Esophagus (tissue), 2 donors: ENCODE data around the gene BOLL. TPM values are rescaled to one million over a fixed set of nuclear protein-coding genes. Genes with fewer than 3 reads are reported as not detected.
"Not testable (repeated sequence)": the region's sequence is repeated elsewhere in the genome, so short reads cannot be mapped to it uniquely, and the experiment has no call there.

Source experiments
- H3K27ac ChIP-seq, 2 donors: one replicate each; pipeline ENCODE4 v1.5.1; 2013; ENCODE audit warnings: low read depth in 2 of 2, mild to moderate bottlenecking in 2 of 2, inconsistent platforms in 1 of 2, low read length in 1 of 2, moderate library complexity in 1 of 2
- H3K27me3 ChIP-seq, 2 donors: one replicate each; pipeline ENCODE4 v1.6.1; 2013; ENCODE audit warnings: low read length in 2 of 2, control low read depth in 1 of 2, mild to moderate bottlenecking in 1 of 2; ENCODE audit not compliant: insufficient read depth in 2 of 2, control insufficient read depth in 1 of 2
- H3K36me3 ChIP-seq, 2 donors: one replicate each; pipeline ENCODE4 v1.6.1; 2013; ENCODE audit warnings: low read length in 1 of 2; ENCODE audit not compliant: control insufficient read depth in 2 of 2, insufficient read depth in 2 of 2
- H3K4me1 ChIP-seq, 2 donors: one replicate each; pipeline ENCODE4 v1.6.1; 2013; ENCODE audit warnings: low read length in 1 of 2; ENCODE audit not compliant: control insufficient read depth in 2 of 2, insufficient read depth in 2 of 2
- H3K4me3 ChIP-seq, 2 donors: one replicate each; pipeline ENCODE4 v1.5.1; 2013; ENCODE audit warnings: low read length in 2 of 2, mild to moderate bottlenecking in 2 of 2, low read depth in 1 of 2, moderate library complexity in 1 of 2
- H3K9me3 ChIP-seq, 2 donors: one replicate each; pipeline ENCODE4 v1.6.1; 2013; ENCODE audit warnings: mild to moderate bottlenecking in 2 of 2, low read depth in 1 of 2, low read length in 1 of 2, moderate library complexity in 1 of 2; ENCODE audit not compliant: control insufficient read depth in 2 of 2, insufficient read depth in 1 of 2
- WGBS, 2 donors: extraction: QIAGEN DNeasy Blood & Tissue Kit; methylation state at CpG; one replicate each; pipeline ENCODE4 v1.1.7; 2013; 5-methylcytosine and 5-hydroxymethylcytosine counted together
- polyA plus RNA-seq, 2 donors: library from polyadenylated mRNA; stranded (reverse); fragments of 200-250 nt; gene quantifications; one replicate each; pipeline ENCODE4 v1.2.3, GENCODE V29; 2013
- donor health status: healthy with polysubstance abuse.
- donor health status: Bipolar disorder and iron deficiency.

BOLL gene, protein sequence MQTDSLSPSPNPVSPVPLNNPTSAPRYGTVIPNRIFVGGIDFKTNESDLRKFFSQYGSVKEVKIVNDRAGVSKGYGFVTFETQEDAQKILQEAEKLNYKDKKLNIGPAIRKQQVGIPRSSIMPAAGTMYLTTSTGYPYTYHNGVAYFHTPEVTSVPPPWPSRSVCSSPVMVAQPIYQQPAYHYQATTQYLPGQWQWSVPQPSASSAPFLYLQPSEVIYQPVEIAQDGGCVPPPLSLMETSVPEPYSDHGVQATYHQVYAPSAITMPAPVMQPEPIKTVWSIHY
- not detected for polyA plus RNA-seq

DNA sequence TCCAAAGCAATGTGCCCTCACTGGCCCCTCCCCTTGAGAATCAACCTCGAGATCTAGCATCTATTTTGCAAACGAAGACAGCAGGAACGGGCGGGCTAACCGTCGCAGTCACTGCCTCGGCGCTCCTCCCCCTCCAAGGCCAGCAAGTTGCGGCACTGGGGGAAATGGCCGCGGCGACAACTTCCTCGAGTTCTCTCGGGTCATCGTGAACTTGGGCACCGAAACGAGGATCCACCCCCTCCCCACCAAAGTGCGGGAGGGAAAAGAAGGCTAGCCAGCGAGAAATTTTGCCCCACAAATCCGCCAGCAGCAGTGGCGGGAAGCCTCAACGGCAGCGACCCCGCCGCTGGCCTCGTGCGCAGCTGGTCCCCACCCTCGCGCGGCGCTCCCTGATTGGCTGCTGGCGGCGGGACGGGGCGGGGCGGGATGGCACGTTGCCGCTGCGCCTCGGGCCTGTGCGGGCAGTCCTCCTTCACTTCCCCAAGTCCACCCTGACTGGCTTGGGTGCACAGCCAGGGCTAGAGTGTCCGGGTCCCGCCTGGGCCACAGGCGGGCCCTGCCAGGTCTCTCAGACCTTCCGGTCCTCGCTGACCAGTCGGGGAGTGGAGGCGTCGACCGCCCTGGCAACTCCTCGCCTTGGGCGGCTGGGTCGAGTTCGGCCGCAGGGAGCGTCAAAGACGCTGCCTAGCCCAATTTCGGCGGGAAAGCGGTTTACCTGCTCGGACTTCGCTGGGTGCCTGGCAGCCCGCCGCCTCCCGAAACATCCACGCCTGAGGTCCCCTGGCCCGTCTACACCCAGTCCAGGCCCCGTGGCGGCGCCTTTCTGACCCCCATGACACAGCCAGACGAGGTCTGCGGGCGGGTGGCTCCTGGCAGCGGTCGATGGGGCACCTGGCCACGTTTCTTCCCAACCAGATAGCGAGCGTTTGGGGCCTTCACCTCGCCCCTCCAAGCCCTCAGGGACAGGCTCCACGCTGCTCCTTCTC, at the start of gene BOLL:
Gene BOLL, minus strand, starts transcription at position 364 of the 986 bp plus-strand sequence. CDS start 3,469 bp downstream, outside the sequence.
- Histone ChIP-seq H3K36me3 (no peaks in the 10 kb centered on the region), H3K4me3 (peak within 1 kb of the TSS; percentile 29 to 35), H3K27ac (no peak within 1 kb of the TSS), H3K4me1 (peaks cover 2 to 4% of the 10 kb centered on the region in 2 donors), H3K9me3 (peaks cover 4 to 5% of the 10 kb centered on the region in 2 donors), H3K27me3 (peaks cover 0 to 11% of the 10 kb centered on the region in 2 donors)
- 85 to 91% methylated on average over 78 to 80 of the region's 80 CpGs for WGBS, 2 donors

DNA sequence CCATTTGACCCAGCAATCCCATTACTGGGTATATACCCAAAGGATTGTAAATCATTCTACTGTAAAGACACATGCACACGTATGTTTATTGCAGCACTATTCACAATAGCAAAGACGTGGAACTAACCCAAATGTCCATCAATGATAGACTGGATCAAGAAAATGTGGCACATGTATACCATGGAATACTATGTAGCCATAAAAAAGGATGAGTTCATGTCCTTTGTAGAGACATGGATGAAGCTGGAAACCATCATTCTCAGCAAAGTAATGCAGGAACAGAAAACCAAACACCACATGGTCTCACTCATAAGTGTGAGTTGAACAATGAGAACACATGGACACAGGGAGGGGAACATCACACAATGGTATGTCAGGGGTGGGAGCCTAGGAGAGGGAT, 49.7 kb upstream of the BOLL start:
- H3K36me3 ChIP-seq, H3K27me3 ChIP-seq, H3K9me3 ChIP-seq, H3K4me1 ChIP-seq, H3K27ac ChIP-seq, H3K4me3 ChIP-seq: not testable (repeated sequence)
- 83 to 86% methylated on average over 2 of the region's 2 CpGs for whole genome bisulfite sequencing, 2 donors

DNA sequence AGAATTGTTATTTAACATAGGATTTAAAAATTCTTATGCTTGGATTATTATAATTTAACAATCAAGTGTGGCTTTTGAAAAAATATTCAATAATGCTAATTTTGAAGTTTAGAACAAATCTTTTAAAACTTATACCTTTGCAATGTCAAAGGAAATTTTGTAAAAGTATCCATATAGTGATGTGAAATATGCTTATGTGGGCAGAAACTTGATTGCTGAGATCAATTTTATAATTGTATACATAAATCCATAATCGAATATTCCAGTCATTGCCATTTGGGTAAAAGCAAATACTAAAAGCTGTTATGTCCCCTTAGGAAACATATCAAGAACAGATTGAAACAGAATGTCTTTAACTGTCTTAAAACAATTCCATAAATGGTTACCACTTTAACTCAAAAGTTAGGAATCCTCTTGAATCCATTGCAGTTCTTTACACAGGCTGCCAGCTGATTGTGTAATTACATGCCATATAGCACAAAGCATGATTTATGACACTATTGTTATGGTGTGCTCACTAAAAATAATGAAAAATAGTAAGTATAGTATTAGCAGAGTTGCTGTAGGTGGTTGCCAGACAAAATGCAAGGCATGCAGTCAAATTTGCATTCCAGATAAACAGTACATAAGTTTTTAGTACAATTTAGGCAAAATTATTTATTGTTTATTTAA, 43.5 kb upstream of the BOLL start:
- H3K4me3 ChIP-seq: no peak overlapping the region
- no peaks in the 10 kb centered on the region for H3K4me1 ChIP-seq
- WGBS, 2 donors: 56 to 64% methylated on average over 1 of the region's 1 CpG
- H3K9me3 ChIP-seq: no peaks in the 10 kb centered on the region
- H3K27me3 ChIP-seq: no peaks in the 10 kb centered on the region
- no peaks in the 10 kb centered on the region for H3K36me3 ChIP-seq
- H3K27ac ChIP-seq: no peak overlapping the region

DNA sequence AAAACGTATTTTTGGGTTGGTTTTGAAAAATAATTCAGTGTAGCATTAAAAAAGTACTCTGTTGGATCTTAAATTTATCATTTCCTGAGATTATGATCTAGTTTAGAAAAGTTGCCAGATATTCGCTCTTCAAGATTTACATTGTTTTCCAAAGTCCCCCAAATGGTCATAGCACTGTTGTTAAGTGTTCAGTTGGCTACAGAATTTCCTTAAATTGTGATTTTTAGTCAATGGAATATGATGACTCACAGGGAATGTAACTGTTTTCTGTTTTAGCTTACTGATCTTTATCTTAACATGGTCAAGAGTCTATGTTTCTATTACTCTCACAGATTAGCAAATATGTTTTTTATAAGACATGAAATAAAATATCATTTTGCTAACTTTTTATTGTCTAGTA, 42.5 kb upstream of the BOLL start:
- H3K36me3 ChIP-seq: no peaks in the 10 kb centered on the region
- no peak overlapping the region for H3K27ac ChIP-seq
- H3K27me3 ChIP-seq: no peaks in the 10 kb centered on the region
- 59 to 74% methylated on average over 2 of the region's 2 CpGs for WGBS, 2 donors
- no peaks in the 10 kb centered on the region for H3K4me1 ChIP-seq
- H3K9me3 ChIP-seq: no peaks in the 10 kb centered on the region
- H3K4me3 ChIP-seq: no peak overlapping the region

DNA sequence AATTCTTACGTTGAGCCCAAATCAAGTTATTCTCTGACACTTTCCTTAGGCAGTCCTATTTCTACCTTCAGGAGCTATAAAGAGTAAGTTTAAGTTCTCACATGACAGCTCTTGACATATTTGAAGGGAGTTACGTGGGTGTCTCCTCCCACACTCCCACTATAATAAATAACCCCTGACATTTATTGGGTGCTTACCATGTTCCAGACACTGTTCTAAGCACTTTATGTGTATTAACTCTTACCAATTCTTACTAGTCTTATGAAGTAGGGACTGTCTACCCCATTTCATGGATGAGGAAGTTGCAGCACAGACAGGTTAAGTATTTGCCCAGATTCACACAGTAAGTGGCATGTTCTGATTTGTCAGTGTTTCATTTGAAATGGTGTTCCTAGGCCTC, 37.2 kb upstream of the BOLL start:
- H3K9me3 ChIP-seq: no peaks in the 10 kb centered on the region
- H3K27me3 ChIP-seq: no peaks in the 10 kb centered on the region
- H3K36me3 ChIP-seq: no peaks in the 10 kb centered on the region
- no peak overlapping the region for H3K4me3 ChIP-seq
- no peaks in the 10 kb centered on the region for H3K4me1 ChIP-seq
- 76 to 83% methylated on average over 2 of the region's 2 CpGs for WGBS, 2 donors
- H3K27ac ChIP-seq: no peak overlapping the region

DNA sequence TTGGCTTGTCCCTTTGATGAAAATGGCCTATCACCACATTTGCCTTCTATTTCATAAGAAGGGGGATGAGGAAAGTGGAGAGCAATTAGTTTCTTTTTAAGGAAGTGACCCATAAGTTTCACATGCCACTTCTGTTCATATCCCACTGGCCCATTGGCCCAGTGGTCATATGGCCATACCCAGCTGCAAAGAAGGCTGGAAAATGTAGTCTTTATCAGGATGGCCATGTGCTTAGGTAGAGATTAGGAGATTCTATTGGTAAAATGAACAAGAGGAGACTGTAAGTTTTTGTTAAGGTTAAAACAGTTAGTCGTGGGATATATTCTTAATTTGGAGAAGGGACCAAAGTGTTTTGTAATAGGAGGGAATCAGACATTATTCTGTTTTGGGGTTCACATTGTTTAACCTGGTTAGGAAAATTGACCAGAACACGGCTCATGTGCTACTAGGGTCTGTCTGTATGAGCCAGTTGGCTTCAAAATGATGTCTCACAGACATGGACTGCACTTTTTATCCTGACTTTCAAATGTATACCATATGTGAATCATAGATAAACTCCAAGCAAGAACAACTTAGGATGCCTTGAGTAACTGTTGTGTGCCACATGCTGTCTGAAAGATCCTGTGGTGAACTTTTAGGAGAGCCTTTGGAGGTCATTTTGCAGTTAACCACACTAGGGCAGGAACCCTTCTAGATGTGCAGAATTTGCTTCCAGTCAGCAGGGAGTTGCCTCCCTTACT, 36.6 kb upstream of the BOLL start:
- no peak overlapping the region for H3K4me3 ChIP-seq
- 82 to 86% methylated on average over 2 of the region's 2 CpGs for WGBS, 2 donors

DNA sequence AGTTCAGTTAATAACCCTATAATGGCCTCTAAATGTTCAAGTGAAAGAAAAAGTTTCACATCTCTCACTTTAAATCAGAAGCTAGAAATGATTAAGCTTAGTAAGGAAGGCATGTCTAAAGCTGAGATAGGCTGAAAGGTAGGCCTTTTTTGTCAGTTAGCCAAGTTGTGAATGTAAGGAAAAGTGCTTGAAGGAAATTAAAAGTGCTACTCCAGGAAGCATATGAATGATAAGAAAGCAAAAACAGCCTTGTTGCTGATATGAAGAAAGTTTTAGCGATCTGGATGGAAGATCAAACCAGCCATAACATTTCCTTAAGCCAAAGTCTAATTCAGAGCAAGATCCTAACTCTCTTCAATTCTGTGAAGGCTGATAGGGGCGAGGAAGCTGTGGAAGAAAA, 29.4 kb upstream of the BOLL start:
- no peaks in the 10 kb centered on the region for H3K4me1 ChIP-seq
- 65 to 79% methylated on average over 2 of the region's 2 CpGs for WGBS, 2 donors
- no peaks in the 10 kb centered on the region for H3K9me3 ChIP-seq
- no peak overlapping the region for H3K27ac ChIP-seq
- H3K27me3 ChIP-seq: no peaks in the 10 kb centered on the region
- no peaks in the 10 kb centered on the region for H3K36me3 ChIP-seq
- no peak overlapping the region for H3K4me3 ChIP-seq

More for the DNA sequence above, 36.6 kb upstream of the BOLL start:
- no peaks in the 10 kb centered on the region for H3K4me1 ChIP-seq
- no peaks in the 10 kb centered on the region for H3K36me3 ChIP-seq
- no peaks in the 10 kb centered on the region for H3K27me3 ChIP-seq
- H3K9me3 ChIP-seq: no peaks in the 10 kb centered on the region
- no peak overlapping the region for H3K27ac ChIP-seq

DNA sequence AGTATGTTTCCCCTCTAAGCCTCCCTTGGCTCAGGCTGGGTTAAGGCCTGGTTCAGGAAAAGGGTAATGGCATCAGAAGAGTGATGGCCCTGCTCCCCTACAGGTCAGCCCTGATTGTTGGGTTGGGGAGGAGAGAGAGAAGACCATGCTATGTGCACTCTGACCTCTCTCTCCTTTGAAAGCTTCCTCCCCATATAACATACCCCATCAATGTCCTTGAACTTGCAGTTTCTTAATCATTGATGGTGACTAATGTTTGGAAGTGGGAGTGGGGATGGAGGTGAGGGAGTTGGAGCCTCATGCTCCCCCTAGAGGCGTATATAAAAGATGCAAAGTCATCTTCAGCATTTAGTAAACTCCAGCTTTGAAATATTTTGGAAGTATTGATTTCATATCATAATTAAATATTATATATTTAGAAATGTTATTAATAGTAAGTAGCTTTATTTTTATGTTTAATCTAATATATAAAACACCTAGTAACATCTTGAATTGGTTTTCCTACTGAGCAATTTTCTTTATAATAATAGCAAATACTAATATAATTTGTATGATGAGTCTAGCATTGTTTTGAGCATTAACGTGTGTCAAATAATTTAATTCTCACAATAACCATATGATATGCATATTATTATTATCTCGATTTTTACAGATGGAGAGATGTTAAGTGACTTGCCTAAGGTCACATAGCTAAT, 28.1 kb upstream of the BOLL start:
- 58 to 62% methylated on average over 3 of the region's 3 CpGs for WGBS, 2 donors
- H3K27me3 ChIP-seq: no peaks in the 10 kb centered on the region
- H3K36me3 ChIP-seq: no peaks in the 10 kb centered on the region
- H3K4me3 ChIP-seq: no peak overlapping the region
- H3K27ac ChIP-seq: no peak overlapping the region
- no peaks in the 10 kb centered on the region for H3K9me3 ChIP-seq
- H3K4me1 ChIP-seq: no peaks in the 10 kb centered on the region
